ENCODE data around the gene CCDC77. TPM values are rescaled to one million over a fixed set of nuclear protein-coding genes. Genes with fewer than 3 reads are reported as not detected.

Gene CCDC77
- total RNA-seq, 1 donor from 2014 or later: 14.0 TPM

DNA sequence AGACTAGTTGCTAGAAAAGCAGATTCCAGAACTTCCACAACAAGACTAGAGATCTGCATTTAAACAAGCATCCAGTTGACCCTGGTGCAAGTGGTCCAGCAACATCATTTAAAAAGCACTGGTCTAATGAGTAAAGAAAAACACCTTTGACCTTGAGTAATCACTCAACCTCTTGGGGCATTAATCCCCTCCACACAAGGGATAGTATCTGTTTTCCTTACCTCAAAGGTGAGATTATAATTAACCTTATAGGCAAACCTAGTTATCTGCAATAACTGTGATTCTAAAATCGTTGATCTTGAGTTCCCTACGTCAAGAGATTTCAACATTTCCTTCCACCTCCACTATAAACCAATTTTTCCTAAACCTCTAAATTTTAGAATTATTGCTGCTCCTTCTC, 13.4 kb upstream of the CCDC77 start:
- TF ChIP-seq, protein P1, sequence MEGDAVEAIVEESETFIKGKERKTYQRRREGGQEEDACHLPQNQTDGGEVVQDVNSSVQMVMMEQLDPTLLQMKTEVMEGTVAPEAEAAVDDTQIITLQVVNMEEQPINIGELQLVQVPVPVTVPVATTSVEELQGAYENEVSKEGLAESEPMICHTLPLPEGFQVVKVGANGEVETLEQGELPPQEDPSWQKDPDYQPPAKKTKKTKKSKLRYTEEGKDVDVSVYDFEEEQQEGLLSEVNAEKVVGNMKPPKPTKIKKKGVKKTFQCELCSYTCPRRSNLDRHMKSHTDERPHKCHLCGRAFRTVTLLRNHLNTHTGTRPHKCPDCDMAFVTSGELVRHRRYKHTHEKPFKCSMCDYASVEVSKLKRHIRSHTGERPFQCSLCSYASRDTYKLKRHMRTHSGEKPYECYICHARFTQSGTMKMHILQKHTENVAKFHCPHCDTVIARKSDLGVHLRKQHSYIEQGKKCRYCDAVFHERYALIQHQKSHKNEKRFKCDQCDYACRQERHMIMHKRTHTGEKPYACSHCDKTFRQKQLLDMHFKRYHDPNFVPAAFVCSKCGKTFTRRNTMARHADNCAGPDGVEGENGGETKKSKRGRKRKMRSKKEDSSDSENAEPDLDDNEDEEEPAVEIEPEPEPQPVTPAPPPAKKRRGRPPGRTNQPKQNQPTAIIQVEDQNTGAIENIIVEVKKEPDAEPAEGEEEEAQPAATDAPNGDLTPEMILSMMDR (conservative IDR thresholded peaks at IDR 0.05; ENCODE audit: low read depth, low read length): no peak
- peak overlapping the region; percentile 77 for H3K4me3 ChIP-seq (ENCODE audit: low read depth, low read length)
- no peak for DNase-seq (ENCODE audit: low read depth)

DNA sequence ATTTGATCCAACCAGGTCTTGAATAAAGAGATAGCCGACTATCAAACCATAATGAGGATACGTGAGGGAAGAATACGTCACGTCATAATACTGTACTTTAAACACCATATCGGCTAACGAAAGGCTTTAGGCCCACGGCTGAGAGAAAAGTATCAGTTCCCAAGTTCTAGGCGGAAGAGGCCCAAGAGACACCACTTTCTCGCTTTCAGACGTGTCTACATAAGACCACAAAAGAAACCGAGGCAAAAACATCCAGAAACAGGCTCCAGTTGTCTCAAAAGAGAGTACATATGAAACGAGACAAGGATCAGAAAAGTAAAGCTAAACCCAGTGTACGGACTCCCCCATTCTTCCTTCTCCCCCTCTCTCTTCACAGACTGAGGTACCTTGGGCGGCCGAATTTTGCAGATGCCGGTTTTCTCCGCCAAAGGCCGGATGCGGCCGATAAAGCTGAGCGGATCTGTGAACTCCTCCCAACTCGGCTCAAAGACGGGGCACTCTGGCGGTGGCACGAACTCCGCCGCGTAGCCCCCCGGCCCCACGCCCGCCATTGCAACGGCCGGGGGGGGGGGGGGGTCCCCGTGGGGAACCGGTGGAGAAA, 12.8 kb upstream of the CCDC77 start:
- H3K4me3 ChIP-seq (ENCODE audit: low read depth, low read length): peak overlapping the region; percentile 77
- TF ChIP-seq, protein P1 (conservative IDR thresholded peaks at IDR 0.05; ENCODE audit: low read depth, low read length): no peak
- DNase-seq (ENCODE audit: low read depth): no peak

DNA sequence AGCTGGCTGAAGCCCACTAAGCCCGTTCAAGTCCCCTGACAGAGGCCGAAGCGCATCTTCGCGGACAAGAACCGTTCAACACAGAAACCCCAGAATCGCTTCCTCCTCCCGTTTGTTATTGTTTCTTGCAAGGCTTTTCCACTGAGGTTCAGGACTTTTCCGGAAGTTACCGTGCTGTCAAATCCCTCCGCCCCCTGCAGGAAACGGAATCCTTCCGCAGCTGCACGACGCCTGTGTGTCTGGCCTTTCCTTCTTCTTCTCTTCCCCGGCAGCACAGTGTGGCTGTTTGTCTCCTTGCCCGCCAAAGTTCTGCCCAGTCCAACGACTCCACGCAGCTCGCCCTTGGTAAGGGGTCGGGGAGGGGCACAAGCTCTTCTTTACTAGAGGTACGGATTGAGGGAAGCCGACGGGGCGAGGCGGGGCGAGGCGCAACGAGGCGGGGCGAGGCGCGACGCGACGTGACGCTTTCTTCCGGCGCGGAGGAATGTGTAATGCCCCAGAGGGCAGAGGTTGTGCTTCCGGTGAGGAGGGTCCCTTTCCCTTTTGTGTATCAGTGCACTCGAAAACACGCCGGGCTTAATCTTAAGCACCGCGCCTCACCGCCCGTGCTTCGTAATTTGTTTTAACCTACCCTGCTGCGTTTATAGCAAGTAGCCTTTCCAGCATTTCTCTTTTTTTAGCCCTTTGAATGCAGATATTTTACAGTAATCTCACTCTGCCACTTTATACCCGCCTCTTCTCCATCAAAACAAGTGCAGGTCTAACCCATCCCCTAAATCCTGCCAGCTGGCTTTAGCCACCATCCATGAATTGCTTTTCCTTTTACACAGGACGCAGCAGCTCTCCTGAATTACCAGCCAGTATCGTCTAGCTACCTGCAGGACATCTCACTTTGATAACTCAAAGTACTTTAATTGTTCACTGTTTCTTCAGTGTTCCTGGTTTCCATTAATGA, 12.0 kb upstream of the CCDC77 start, which contains the start of gene KDM5A:
Gene KDM5A (minus strand): TSS at position 179 of the 955 bp plus-strand sequence. CDS start 229 bp downstream, outside the sequence.
- peak; percentile 74 for DNase-seq (ENCODE audit: low read depth)
- TF ChIP-seq, protein P1 (conservative IDR thresholded peaks at IDR 0.05; ENCODE audit: low read depth, low read length): no peak
- H3K4me3 ChIP-seq (ENCODE audit: low read depth, low read length): peak within 1 kb of the TSS; percentile 77

DNA sequence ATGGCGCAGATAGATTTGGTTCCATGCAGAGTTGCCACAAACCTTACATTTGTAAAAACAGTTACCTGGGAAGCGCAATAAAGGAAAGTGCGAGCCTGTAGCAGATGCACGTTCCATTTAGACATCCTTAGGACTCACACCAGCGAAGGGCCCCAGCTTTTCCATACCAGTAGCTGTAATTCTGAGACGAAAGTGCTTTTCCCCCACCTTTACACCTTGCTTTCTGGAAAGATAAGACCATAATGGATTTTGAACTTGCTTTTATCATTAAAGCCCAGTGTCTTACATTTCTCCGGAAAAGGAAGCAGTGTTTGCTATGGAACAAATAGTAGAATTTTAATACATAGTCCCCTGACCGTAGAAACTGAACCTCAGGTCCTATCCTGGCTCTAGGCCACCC, 616 bp upstream of the CCDC77 start:
- peak overlapping the region; percentile 98 for H3K4me3 ChIP-seq (ENCODE audit: low read depth, low read length)
- DNase-seq (ENCODE audit: low read depth): no peak
- TF ChIP-seq, protein P1 (conservative IDR thresholded peaks at IDR 0.05; ENCODE audit: low read depth, low read length): no peak

DNA sequence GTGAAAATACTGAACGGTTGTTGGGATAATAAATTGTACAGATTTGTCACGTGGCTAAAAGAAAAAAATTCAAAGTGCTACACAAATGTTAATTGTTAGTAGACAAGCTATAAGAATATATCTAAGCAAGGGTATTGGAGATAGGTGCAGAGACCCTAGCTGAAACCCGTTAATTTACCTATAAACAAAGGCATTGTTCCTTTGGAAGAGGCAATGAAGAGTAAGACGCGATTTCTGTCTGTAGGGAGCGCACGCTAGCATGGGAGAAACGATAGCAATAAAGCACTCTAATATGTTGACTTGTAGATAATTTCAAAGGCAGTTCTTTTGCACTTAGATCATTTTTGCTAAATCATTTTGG, 565 bp downstream of the CCDC77 start:
- no peak for DNase-seq (ENCODE audit: low read depth)
- H3K4me3 ChIP-seq (ENCODE audit: low read depth, low read length): peak overlapping the region; percentile 98
- TF ChIP-seq, protein P1 (conservative IDR thresholded peaks at IDR 0.05; ENCODE audit: low read depth, low read length): peak; percentile 38

DNA sequence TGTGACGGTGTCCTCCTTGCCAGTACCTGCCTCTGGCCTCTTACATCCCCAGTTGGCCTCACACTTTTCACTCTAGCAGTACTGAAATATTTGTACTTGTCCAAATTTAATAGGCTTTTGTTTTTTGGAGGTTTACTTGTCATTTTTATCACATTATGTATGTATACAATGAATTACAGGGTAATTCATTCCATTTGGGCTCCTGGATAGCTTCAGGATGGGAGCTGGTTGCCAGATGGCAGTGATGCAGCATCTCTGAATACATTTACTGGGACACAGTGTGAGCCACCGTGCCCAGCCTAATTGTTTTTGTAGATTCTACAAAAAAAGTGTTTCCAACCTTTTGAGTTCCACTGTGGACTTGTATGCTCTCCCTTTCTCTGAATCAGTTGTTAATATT, 13.4 kb downstream of the CCDC77 start:
- TF ChIP-seq, protein P1 (conservative IDR thresholded peaks at IDR 0.05; ENCODE audit: low read depth, low read length): no peak
- H3K4me3 ChIP-seq (ENCODE audit: low read depth, low read length): no peak overlapping the region

More for the DNA sequence above, 13.4 kb downstream of the CCDC77 start:
- no peak for DNase-seq (ENCODE audit: low read depth)
